Keratinocyte (primary cell): ENCODE measurements around the gene STXBP1. TPM values are rescaled to one million over a fixed set of nuclear protein-coding genes. Genes with fewer than 3 reads are reported as not detected.

Experiments
- DNase-seq: peaks from one replicate; pipeline ENCODE4 v3.0.0-alpha.2; 2011; ENCODE audit warnings: low read depth, missing footprints, low spot score
- FAIRE-seq: peaks from 2 replicates; lab custom pipeline; 2011; peaks lifted over from hg19 to GRCh38; lab: Jason Lieb, UNC
- H2AFZ ChIP-seq: 2 replicates; pipeline ENCODE4 v1.6.0; 2012; ENCODE audit warnings: low read length, control low read depth, inconsistent platforms; ENCODE audit not compliant: control insufficient read depth
- H3K27ac ChIP-seq: 2 replicates; pipeline ENCODE4 v1.5.1; 2011; ENCODE audit warnings: low read length; ENCODE audit not compliant: control insufficient read depth, insufficient read depth
- H3K27me3 ChIP-seq: 3 replicates; pipeline ENCODE4 v1.6.0; 2011; ENCODE audit warnings: low read length; ENCODE audit not compliant: control insufficient read depth, insufficient read depth; ENCODE audit errors: extremely low read depth
- H3K36me3 ChIP-seq, 2 experiments: 2 replicates in 1 of 2; 3 replicates in 1 of 2; pipeline ENCODE4 v1.5.1; 2011; ENCODE audit warnings: low read length in 2 of 2, mild to moderate bottlenecking in 1 of 2; ENCODE audit not compliant: control insufficient read depth in 2 of 2, insufficient read depth in 2 of 2; ENCODE audit errors: extremely low read depth in 1 of 2
- H3K4me1 ChIP-seq: 3 replicates; pipeline ENCODE4 v1.5.1; 2011; ENCODE audit warnings: low read length; ENCODE audit not compliant: control insufficient read depth, insufficient read depth; ENCODE audit errors: extremely low read depth
- H3K4me2 ChIP-seq: 3 replicates; pipeline ENCODE4 v1.6.0; 2011; ENCODE audit warnings: low read depth, low read length; ENCODE audit not compliant: control insufficient read depth, insufficient read depth; ENCODE audit errors: extremely low read depth
- H3K4me3 ChIP-seq, 3 experiments: fragments of 200-600 bp in 1 of 3; sonication (generic) in 1 of 3; 2 replicates in 2 of 3; 3 replicates in 1 of 3; pipeline ENCODE4 v1.5.1; 2011 to 2016; ENCODE audit warnings: low read length in 3 of 3, mild to moderate bottlenecking in 3 of 3, control low read depth in 2 of 3, inconsistent platforms in 1 of 3, low read depth in 1 of 3, mixed read lengths in 1 of 3, mixed run types in 1 of 3, moderate library complexity in 1 of 3; ENCODE audit not compliant: control insufficient read depth in 2 of 3, insufficient read depth in 2 of 3; ENCODE audit errors: extremely low read depth in 1 of 3
- H3K79me2 ChIP-seq: 2 replicates; pipeline ENCODE4 v1.6.0; 2012; ENCODE audit warnings: low read length; ENCODE audit not compliant: control insufficient read depth, insufficient read depth
- H3K9ac ChIP-seq: 3 replicates; pipeline ENCODE4 v1.6.0; 2011; ENCODE audit warnings: low read length; ENCODE audit not compliant: control insufficient read depth, insufficient read depth; ENCODE audit errors: extremely low read depth
- H3K9me1 ChIP-seq: 3 replicates; pipeline ENCODE4 v1.6.0; 2011; ENCODE audit warnings: low read length; ENCODE audit not compliant: control insufficient read depth, insufficient read depth; ENCODE audit errors: extremely low read depth
- H3K9me3 ChIP-seq: 2 replicates; pipeline ENCODE4 v1.5.1; 2012; ENCODE audit warnings: low read depth, low read length; ENCODE audit not compliant: control insufficient read depth
- H4K20me1 ChIP-seq: 3 replicates; pipeline ENCODE4 v1.6.0; 2011; ENCODE audit warnings: low read length; ENCODE audit not compliant: control insufficient read depth, insufficient read depth; ENCODE audit errors: extremely low read depth
- EZH2 ChIP-seq: IDR thresholded peaks from one replicate; pipeline ENCODE4 v1.6.1; 2012; ENCODE audit warnings: inconsistent platforms, mild to moderate bottlenecking, low read length, moderate library complexity
- dilution Hi-C: fragments of 300-500 bp; cut with MboI; formaldehyde crosslinking; loops from one replicate; pipeline ENCODE4 v1.7.0; 2020; ENCODE audit warnings: low sequenced_read_pairs; ENCODE audit not compliant: extremely low pct_ligation_motif_present
- polyA plus RNA-seq, 5 experiments: library from polyadenylated mRNA; depleted of rRNA in 3 of 5; stranded (reverse) in 3 of 5; stranded (forward) in 1 of 5; unstranded in 1 of 5; fragments of >200 nt; gene quantifications; 1 replicate in 1 of 5; 2 replicates in 3 of 5; 3 replicates in 1 of 5; pipeline versions ENCODE4 v1.2.1 to v1.2.3, GENCODE V29; 2011 to 2012; ENCODE audit warnings: missing spikeins in 2 of 5, low read depth in 1 of 5, low replicate concordance in 1 of 5
- TF ChIP-seq, protein P1 (sequence below), 3 experiments: IDR thresholded peaks in 1 of 3; conservative IDR thresholded peaks in 1 of 3; optimal IDR thresholded peaks in 1 of 3; 2 replicates in 2 of 3; 3 replicates in 1 of 3; pipeline versions ENCODE3 to v1.5.1; 2011; ENCODE audit warnings: low read length in 3 of 3, mild to moderate bottlenecking in 3 of 3, moderate library complexity in 2 of 3, control low read depth in 1 of 3, inconsistent platforms in 1 of 3; ENCODE audit not compliant: insufficient read depth in 2 of 3; ENCODE audit errors: extremely low read depth in 1 of 3

The STXBP1 gene
- polyA plus RNA-seq, 1 donor (not counting 4 experiments of a cell fraction or from before 2014, with no cell fraction given) = 17.1 TPM

DNA sequence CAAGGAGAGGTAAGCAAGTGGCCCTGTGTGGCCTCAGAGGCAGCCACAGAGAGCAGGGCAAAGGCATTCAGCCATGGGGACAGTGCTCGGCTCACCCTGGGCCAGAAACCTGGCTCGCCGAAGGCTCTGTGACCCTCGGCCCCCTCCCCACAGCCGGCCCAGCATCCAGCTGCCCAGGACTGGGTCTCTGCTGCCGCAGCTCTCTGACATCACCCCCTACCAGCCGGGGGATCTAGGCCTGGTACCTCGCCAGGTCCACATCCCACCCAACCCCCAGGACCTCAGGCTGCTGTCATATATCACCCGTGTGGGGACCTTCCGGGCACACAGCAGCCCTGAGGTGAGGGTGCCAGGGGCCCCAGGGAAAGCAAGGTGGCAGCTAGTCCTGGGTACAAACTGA is 100.8 kb downstream of the STXBP1 start:
- Histone ChIP-seq H3K27ac (no peak overlapping the region), H4K20me1 (no peaks in the 10 kb centered on the region), H3K36me3 (peaks cover 0 to 4% of the 10 kb centered on the region in 2 experiments), H3K4me3 (no peak overlapping the region), H3K9ac (no peak overlapping the region), H3K9me3 (no peaks in the 10 kb centered on the region), H3K4me1 (peaks cover 12% of the 10 kb centered on the region), H3K79me2 (peaks cover 9% of the 10 kb centered on the region), H3K4me2 (no peak overlapping the region), H2AFZ (no peak overlapping the region), H3K9me1 (no peaks in the 10 kb centered on the region), H3K27me3 (no peaks in the 10 kb centered on the region)
- TF ChIP-seq EZH2 = no peak
- TF ChIP-seq, protein P1, sequence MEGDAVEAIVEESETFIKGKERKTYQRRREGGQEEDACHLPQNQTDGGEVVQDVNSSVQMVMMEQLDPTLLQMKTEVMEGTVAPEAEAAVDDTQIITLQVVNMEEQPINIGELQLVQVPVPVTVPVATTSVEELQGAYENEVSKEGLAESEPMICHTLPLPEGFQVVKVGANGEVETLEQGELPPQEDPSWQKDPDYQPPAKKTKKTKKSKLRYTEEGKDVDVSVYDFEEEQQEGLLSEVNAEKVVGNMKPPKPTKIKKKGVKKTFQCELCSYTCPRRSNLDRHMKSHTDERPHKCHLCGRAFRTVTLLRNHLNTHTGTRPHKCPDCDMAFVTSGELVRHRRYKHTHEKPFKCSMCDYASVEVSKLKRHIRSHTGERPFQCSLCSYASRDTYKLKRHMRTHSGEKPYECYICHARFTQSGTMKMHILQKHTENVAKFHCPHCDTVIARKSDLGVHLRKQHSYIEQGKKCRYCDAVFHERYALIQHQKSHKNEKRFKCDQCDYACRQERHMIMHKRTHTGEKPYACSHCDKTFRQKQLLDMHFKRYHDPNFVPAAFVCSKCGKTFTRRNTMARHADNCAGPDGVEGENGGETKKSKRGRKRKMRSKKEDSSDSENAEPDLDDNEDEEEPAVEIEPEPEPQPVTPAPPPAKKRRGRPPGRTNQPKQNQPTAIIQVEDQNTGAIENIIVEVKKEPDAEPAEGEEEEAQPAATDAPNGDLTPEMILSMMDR (optimal IDR thresholded peaks at IDR 0.05 in 1 of 3, IDR thresholded peaks at IDR 0.05 in 1 of 3, conservative IDR thresholded peaks at IDR 0.05 in 1 of 3; ENCODE audit: extremely low read depth in 1 of 3, insufficient read depth in 2 of 3, low read length in 3 of 3) = no peak
- DNase-seq (no peak), FAIRE-seq (no peak)
- dilution Hi-C loops = no loop called here

DNA sequence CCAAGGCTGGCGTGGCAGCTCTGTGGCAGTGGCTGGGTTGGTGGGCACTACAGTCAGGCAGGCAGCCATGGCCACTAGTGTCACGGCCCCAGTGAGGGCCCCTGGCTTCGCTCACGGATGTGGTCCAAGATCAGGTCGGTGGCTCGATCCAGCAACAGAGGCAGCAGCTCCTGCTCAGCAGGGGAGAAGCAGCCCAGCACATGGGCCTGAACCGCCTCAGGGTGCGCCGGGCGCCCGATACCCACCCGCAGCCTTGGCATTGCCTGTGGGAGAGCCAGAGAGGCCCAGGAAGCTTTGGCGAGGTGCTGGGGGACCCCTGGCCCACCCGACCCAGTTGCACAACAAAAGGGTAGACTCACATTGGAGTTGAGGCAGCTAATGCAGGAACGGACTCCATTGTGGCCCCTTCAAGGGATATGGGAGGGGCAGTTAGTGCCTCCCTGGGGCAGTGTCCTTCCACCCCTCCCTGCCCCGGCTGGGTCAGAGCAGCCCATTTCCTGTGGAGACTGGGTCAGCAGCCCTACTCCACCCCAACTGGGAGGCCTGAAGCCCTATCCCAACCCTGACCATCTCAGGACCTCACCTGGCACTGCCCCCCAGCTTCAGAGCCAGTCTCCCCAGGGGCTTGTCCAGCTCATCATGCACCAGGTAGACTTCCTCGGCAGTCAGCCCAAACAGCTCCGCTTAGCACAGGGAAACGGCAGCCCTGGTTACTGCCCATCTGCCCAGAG is 102.1 kb downstream of the STXBP1 start:
- H3K27ac ChIP-seq = no peak overlapping the region

More for the DNA sequence above, 102.1 kb downstream of the STXBP1 start:
- H3K9me1 ChIP-seq = no peaks in the 10 kb centered on the region
- no peak for TF ChIP-seq EZH2
- TF ChIP-seq, protein P1 (optimal IDR thresholded peaks at IDR 0.05 in 1 of 3, IDR thresholded peaks at IDR 0.05 in 1 of 3, conservative IDR thresholded peaks at IDR 0.05 in 1 of 3; ENCODE audit: extremely low read depth in 1 of 3, insufficient read depth in 2 of 3, low read length in 3 of 3) = no peak
- H3K4me1 ChIP-seq = peaks cover 12% of the 10 kb centered on the region
- H3K4me2 ChIP-seq = peak overlapping the region; percentile 95
- no peaks in the 10 kb centered on the region for H3K9me3 ChIP-seq
- H3K27me3 ChIP-seq = no peaks in the 10 kb centered on the region
- FAIRE-seq (no peak), DNase-seq (no peak)
- peak overlapping the region; percentile 55 to 90 (median 72) for H3K4me3 ChIP-seq
- dilution Hi-C loops = no loop called here
- H3K9ac ChIP-seq = peak overlapping the region; percentile 47
- no peaks in the 10 kb centered on the region for H4K20me1 ChIP-seq
- peak overlapping the region; percentile 9 for H2AFZ ChIP-seq
- peaks cover 0 to 4% of the 10 kb centered on the region in 2 experiments for H3K36me3 ChIP-seq
- peaks cover 9% of the 10 kb centered on the region for H3K79me2 ChIP-seq
